ENCODE measurements around the gene ADSL.

DNA sequence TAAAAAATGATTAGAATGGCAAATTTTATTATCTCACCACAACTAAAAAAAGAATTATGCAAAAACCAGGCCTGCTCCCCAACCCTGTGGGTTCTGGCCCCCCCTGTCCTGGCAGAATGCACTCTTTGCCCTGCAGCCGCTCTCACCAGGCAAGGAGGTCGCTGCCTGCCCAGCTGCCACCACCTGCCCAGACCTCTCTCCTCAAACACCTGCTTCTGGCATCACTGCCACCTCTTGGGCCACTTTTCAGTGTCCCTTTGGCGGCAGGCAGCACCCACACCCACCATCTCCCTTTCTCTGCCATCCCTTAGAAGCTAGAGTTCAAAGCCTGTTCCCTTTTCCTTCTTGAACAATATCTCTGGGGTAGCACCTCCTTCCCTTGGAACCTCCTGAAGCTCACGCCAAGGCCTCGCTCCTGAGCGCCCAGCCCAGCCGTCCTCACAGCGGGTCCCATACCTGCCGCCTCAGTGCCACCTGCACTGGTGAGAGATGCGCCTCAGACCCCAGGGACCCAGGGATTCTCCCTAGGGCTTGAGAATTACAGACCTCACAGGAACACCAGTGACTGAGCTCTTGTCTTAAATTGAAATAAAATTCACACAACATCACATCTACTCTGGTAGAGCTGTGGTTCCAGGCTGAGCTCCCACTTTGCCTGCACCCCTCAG is 68.7 kb downstream of the ADSL start:
- TF ChIP-seq EZH2 (IDR thresholded peaks at IDR 0.05; ENCODE audit: low read length, unreplicated experiment) (no peak), EZH2phosphoT487 (IDR thresholded peaks at IDR 0.05; ENCODE audit: borderline replicate concordance, low read length) (no peak)
- TF ChIP-seq, protein P1, sequence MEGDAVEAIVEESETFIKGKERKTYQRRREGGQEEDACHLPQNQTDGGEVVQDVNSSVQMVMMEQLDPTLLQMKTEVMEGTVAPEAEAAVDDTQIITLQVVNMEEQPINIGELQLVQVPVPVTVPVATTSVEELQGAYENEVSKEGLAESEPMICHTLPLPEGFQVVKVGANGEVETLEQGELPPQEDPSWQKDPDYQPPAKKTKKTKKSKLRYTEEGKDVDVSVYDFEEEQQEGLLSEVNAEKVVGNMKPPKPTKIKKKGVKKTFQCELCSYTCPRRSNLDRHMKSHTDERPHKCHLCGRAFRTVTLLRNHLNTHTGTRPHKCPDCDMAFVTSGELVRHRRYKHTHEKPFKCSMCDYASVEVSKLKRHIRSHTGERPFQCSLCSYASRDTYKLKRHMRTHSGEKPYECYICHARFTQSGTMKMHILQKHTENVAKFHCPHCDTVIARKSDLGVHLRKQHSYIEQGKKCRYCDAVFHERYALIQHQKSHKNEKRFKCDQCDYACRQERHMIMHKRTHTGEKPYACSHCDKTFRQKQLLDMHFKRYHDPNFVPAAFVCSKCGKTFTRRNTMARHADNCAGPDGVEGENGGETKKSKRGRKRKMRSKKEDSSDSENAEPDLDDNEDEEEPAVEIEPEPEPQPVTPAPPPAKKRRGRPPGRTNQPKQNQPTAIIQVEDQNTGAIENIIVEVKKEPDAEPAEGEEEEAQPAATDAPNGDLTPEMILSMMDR (conservative IDR thresholded peaks at IDR 0.05; ENCODE audit: low read depth, low read length), result no peak
